HCT116 (cell line): ENCODE results near the gene HS3ST2.
"Not testable (repeated sequence)": the region's sequence is repeated elsewhere in the genome, so short reads cannot be mapped to it uniquely, and the experiment has no call there.

Experiments used
- YY1 ChIP-seq: IDR thresholded peaks from 2 replicates; pipeline ENCODE4 v1.6.1; 2011; ENCODE audit warnings: low read length, low read depth, moderate library complexity, mild to moderate bottlenecking; ENCODE audit not compliant: insufficient replicate concordance; ENCODE audit errors: extremely low read depth
- ZFX ChIP-seq: fragments of 450-650 bp; IDR thresholded peaks from 2 replicates; pipeline ENCODE4 v1.6.1; 2017
- TF ChIP-seq, protein P1 (sequence below): IDR thresholded peaks from 2 replicates; pipeline ENCODE4 v1.6.1; 2012; ENCODE audit warnings: low read depth
- TF ChIP-seq, protein P2 (sequence below), 3 experiments: fragments of 200-600 bp in 1 of 3; sonication (generic) in 1 of 3; IDR thresholded peaks in 2 of 3; conservative IDR thresholded peaks in 1 of 3; 2 replicates each; pipeline ENCODE4 v1.5.1; 2012 to 2017; ENCODE audit warnings: low read depth in 2 of 3, low read length in 2 of 3, antibody characterized with exemption in 1 of 3, borderline replicate concordance in 1 of 3, control low read depth in 1 of 3, mild to moderate bottlenecking in 1 of 3, mixed read lengths in 1 of 3, mixed run types in 1 of 3, moderate library complexity in 1 of 3; ENCODE audit not compliant: insufficient read depth in 1 of 3
- TF ChIP-seq, protein P3 (sequence below): IDR thresholded peaks from 2 replicates; pipeline ENCODE4 v1.6.1; 2012

DNA sequence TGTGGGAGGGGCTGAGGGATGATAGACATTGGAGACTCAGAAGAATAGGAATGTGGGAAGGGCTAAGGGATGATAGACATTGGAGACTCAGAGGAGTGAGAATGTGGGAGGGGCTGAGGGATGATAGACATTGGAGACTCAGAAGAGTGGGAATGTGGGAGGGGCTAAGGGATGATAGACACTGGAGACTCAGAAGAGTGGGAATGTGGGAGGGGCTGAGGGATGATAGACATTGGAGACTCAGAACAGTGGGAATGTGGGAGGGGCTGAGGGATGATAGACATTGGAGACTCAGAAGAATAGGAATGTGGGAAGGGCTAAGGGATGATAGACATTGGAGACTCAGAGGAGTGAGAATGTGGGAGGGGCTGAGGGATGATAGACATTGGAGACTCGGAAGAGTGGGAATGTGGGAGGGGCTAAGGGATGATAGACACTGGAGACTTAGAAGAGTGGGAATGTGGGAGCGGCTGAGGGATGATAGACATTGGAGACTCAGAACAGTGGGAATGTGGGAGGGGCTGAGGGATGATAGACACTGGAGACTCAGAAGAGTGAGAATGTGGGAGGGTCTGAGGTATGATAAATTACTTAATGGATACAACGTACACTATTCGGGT lies 125.9 kb downstream of the HS3ST2 start:
- not testable (repeated sequence) for TF ChIP-seq YY1, ZFX
- TF ChIP-seq, protein P1, sequence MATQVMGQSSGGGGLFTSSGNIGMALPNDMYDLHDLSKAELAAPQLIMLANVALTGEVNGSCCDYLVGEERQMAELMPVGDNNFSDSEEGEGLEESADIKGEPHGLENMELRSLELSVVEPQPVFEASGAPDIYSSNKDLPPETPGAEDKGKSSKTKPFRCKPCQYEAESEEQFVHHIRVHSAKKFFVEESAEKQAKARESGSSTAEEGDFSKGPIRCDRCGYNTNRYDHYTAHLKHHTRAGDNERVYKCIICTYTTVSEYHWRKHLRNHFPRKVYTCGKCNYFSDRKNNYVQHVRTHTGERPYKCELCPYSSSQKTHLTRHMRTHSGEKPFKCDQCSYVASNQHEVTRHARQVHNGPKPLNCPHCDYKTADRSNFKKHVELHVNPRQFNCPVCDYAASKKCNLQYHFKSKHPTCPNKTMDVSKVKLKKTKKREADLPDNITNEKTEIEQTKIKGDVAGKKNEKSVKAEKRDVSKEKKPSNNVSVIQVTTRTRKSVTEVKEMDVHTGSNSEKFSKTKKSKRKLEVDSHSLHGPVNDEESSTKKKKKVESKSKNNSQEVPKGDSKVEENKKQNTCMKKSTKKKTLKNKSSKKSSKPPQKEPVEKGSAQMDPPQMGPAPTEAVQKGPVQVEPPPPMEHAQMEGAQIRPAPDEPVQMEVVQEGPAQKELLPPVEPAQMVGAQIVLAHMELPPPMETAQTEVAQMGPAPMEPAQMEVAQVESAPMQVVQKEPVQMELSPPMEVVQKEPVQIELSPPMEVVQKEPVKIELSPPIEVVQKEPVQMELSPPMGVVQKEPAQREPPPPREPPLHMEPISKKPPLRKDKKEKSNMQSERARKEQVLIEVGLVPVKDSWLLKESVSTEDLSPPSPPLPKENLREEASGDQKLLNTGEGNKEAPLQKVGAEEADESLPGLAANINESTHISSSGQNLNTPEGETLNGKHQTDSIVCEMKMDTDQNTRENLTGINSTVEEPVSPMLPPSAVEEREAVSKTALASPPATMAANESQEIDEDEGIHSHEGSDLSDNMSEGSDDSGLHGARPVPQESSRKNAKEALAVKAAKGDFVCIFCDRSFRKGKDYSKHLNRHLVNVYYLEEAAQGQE, result not testable (repeated sequence)
- TF ChIP-seq, protein P2, sequence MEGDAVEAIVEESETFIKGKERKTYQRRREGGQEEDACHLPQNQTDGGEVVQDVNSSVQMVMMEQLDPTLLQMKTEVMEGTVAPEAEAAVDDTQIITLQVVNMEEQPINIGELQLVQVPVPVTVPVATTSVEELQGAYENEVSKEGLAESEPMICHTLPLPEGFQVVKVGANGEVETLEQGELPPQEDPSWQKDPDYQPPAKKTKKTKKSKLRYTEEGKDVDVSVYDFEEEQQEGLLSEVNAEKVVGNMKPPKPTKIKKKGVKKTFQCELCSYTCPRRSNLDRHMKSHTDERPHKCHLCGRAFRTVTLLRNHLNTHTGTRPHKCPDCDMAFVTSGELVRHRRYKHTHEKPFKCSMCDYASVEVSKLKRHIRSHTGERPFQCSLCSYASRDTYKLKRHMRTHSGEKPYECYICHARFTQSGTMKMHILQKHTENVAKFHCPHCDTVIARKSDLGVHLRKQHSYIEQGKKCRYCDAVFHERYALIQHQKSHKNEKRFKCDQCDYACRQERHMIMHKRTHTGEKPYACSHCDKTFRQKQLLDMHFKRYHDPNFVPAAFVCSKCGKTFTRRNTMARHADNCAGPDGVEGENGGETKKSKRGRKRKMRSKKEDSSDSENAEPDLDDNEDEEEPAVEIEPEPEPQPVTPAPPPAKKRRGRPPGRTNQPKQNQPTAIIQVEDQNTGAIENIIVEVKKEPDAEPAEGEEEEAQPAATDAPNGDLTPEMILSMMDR (IDR thresholded peaks at IDR 0.05 in 2 of 3, conservative IDR thresholded peaks at IDR 0.05 in 1 of 3; ENCODE audit: borderline replicate concordance in 1 of 3, insufficient read depth in 1 of 3, low read depth in 2 of 3, low read length in 2 of 3), result not testable (repeated sequence)
- TF ChIP-seq, protein P3, sequence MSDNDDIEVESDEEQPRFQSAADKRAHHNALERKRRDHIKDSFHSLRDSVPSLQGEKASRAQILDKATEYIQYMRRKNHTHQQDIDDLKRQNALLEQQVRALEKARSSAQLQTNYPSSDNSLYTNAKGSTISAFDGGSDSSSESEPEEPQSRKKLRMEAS, result not testable (repeated sequence)
